PC-3 (cell line): ENCODE data around the gene PIGL. TPM values are rescaled to one million over a fixed set of nuclear protein-coding genes. Genes with fewer than 3 reads are reported as not detected.
"Not testable (repeated sequence)": the region's sequence is repeated elsewhere in the genome, so short reads cannot be mapped to it uniquely, and the experiment has no call there.

Experiments used
- ATAC-seq: fragments of 200-7000 bp; cut with Tn5 transposase; 2 replicates; pipeline ENCODE4 v1.9.1; 2020; ENCODE audit warnings: mild to moderate bottlenecking, moderate library complexity
- BruUV-seq: library from RNA; stranded (reverse); fragments of 400-500 nt; replicated peaks from 2 replicates; lab custom pipeline; 2021; lab: Mats Ljungman, UMichigan
- CTCF ChIA-PET: fragments of 300-600 bp; sonication (Branson Sonifier 250); formaldehyde crosslinking; loops from one replicate; lab custom pipeline; 2022; ENCODE audit warnings: antibody characterized with exemption; lab: Charles Lee
- POLR2A ChIA-PET: fragments of 300-600 bp; sonication (Branson Sonifier 250); formaldehyde crosslinking; loops from one replicate; lab custom pipeline; 2022; ENCODE audit warnings: antibody characterized with exemption; ENCODE audit not compliant: unreplicated experiment; lab: Charles Lee
- DNase-seq: peaks from one replicate; pipeline ENCODE4 v3.0.0-alpha.2; 2015
- H2AFZ ChIP-seq: fragments of 300-600 bp; sonication (generic); 2 replicates; pipeline ENCODE4 v1.6.0; 2016; ENCODE audit warnings: antibody characterized with exemption, low read length
- H3F3A ChIP-seq: fragments of 300-600 bp; sonication (generic); one replicate; pipeline ENCODE4 v1.6.0; 2017; ENCODE audit warnings: antibody characterized with exemption, low read length, control low read depth, mild to moderate bottlenecking; ENCODE audit not compliant: unreplicated experiment
- H3K27ac ChIP-seq: fragments of 300-600 bp; sonication (generic); 2 replicates; pipeline ENCODE4 v1.5.1; 2016; ENCODE audit warnings: mild to moderate bottlenecking, low read length
- H3K27me3 ChIP-seq: fragments of 300-600 bp; sonication (generic); 2 replicates; pipeline ENCODE4 v1.6.1; 2016; ENCODE audit warnings: low read length, mixed read lengths
- H3K36me3 ChIP-seq: fragments of 300-600 bp; sonication (generic); 2 replicates; pipeline ENCODE4 v1.6.1; 2016; ENCODE audit warnings: low read depth, mixed run types, low read length, mixed read lengths
- H3K4me1 ChIP-seq: fragments of 300-600 bp; sonication (generic); 2 replicates; pipeline ENCODE4 v1.5.1; 2016; ENCODE audit warnings: low read length; ENCODE audit not compliant: insufficient read depth
- H3K4me2 ChIP-seq: fragments of 300-600 bp; sonication (generic); 2 replicates; pipeline ENCODE4 v1.6.0; 2016; ENCODE audit warnings: low read length
- H3K4me3 ChIP-seq: fragments of 300-600 bp; sonication (generic); 2 replicates; pipeline ENCODE4 v1.5.1; 2016; ENCODE audit warnings: mild to moderate bottlenecking, low read length, mixed read lengths
- H3K79me2 ChIP-seq: fragments of 300-600 bp; sonication (generic); 2 replicates; pipeline ENCODE4 v1.6.1; 2017; ENCODE audit warnings: low read length, mixed read lengths
- H3K9ac ChIP-seq: fragments of 300-600 bp; sonication (generic); 2 replicates; pipeline ENCODE4 v1.6.0; 2016; ENCODE audit warnings: mild to moderate bottlenecking, low read length
- H3K9me2 ChIP-seq: fragments of 300-600 bp; sonication (generic); replicated peaks from 2 replicates; pipeline ENCODE4 v1.6.1; 2016; ENCODE audit warnings: mixed run types, low read length, mixed read lengths
- H3K9me3 ChIP-seq: fragments of 300-600 bp; sonication (generic); 2 replicates; pipeline ENCODE4 v1.6.1; 2016; ENCODE audit warnings: low read length, mixed read lengths
- H4K20me1 ChIP-seq: fragments of 300-600 bp; sonication (generic); 2 replicates; pipeline ENCODE4 v1.6.1; 2016; ENCODE audit warnings: low read length, mixed read lengths
- EZH2 ChIP-seq: fragments of 300-600 bp; sonication (generic); IDR thresholded peaks from one replicate; pipeline ENCODE4 v1.6.1; 2017; ENCODE audit warnings: antibody characterized with exemption, mild to moderate bottlenecking, low read length; ENCODE audit not compliant: unreplicated experiment
- EZH2phosphoT487 ChIP-seq: fragments of 300-600 bp; sonication (generic); IDR thresholded peaks from 2 replicates; pipeline ENCODE4 v1.6.1; 2018; ENCODE audit warnings: mild to moderate bottlenecking, antibody characterized with exemption, low read length, borderline replicate concordance
- intact Hi-C: fragments of 100-400 bp; cut with micrococcal nuclease; formaldehyde crosslinking; loops from 2 replicates; pipeline ENCODE4 v1.9.0; 2023
- total RNA-seq: library from RNA; depleted of rRNA; stranded (reverse); fragments of >200 nt; gene quantifications from 2 replicates; pipeline ENCODE4 v1.2.3, GENCODE V29; 2014
- TF ChIP-seq, protein P1 (sequence below): fragments of 300-600 bp; sonication (generic); conservative IDR thresholded peaks from 2 replicates; pipeline ENCODE4 v1.5.1; 2017; ENCODE audit warnings: antibody characterized with exemption, low read depth, mild to moderate bottlenecking, low read length

The PIGL gene
- total RNA-seq, 1 experiment from 2014 or later = 37.4 TPM

- no peak overlapping the region for H3K9ac ChIP-seq
- no peaks in the 10 kb centered on the region for H3K36me3 ChIP-seq
- DNase-seq (no peak), ATAC-seq (no peak)
- no peaks in the 10 kb centered on the region for H4K20me1 ChIP-seq
- H3K4me2 ChIP-seq = no peak overlapping the region
- H3F3A ChIP-seq = no peaks in the 10 kb centered on the region
- no peak overlapping the region for H2AFZ ChIP-seq
- H3K79me2 ChIP-seq = peaks cover 94% of the 10 kb centered on the region
- CTCF ChIA-PET = no interaction called here
- no peak overlapping the region for H3K27ac ChIP-seq
- TF ChIP-seq EZH2 = no peak
- TF ChIP-seq, protein P1, sequence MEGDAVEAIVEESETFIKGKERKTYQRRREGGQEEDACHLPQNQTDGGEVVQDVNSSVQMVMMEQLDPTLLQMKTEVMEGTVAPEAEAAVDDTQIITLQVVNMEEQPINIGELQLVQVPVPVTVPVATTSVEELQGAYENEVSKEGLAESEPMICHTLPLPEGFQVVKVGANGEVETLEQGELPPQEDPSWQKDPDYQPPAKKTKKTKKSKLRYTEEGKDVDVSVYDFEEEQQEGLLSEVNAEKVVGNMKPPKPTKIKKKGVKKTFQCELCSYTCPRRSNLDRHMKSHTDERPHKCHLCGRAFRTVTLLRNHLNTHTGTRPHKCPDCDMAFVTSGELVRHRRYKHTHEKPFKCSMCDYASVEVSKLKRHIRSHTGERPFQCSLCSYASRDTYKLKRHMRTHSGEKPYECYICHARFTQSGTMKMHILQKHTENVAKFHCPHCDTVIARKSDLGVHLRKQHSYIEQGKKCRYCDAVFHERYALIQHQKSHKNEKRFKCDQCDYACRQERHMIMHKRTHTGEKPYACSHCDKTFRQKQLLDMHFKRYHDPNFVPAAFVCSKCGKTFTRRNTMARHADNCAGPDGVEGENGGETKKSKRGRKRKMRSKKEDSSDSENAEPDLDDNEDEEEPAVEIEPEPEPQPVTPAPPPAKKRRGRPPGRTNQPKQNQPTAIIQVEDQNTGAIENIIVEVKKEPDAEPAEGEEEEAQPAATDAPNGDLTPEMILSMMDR = no peak
- TF ChIP-seq EZH2phosphoT487 = no peak
- POLR2A ChIA-PET = no interaction called here
- H3K4me3 ChIP-seq = no peak overlapping the region
- no TSS peak for BruUV-seq
- intact Hi-C loops = no loop called here
- H3K4me1 ChIP-seq = peaks cover 8% of the 10 kb centered on the region
- H3K27me3 ChIP-seq = no peaks in the 10 kb centered on the region
- H3K9me3 ChIP-seq = no peaks in the 10 kb centered on the region
- no peaks in the 10 kb centered on the region for H3K9me2 ChIP-seq
These were observed 5.4 kb downstream of the PIGL start for GRCh38 chr17:16222406-16222805.

DNA sequence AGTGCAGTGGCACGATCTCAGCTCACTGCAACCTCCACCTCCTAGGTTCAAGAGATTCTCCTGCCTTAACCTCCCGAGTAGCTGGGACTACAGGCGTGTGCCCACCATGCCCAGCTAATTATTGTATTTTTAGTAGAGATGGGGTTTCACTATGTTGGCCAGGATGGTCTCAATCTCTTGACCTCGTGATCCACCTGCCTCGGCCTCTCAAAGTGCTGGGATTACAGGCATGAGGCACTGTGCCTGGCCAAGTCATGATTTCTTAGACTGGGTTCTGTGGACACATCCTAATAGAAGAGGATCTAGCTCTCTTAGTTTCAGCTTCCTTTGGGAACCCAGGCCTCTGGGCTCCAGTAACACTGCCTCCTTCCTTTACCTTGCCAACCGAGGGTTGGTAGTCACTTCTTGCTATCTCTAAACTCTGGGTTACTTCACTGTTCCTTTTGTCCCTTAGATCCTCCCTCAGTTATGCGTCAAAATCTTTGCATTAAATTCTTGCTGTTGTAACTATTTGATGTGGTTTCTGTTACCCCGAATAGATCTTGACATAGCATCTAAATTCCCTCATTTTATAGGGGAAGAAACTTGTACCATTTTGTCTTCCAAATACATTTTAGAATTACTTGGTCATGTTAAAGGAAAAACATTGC is 13.0 kb downstream of the PIGL start:
- CTCF ChIA-PET, H3K4me2 ChIP-seq, intact Hi-C loops, H3K9me3 ChIP-seq, DNase-seq, H2AFZ ChIP-seq, H4K20me1 ChIP-seq, ATAC-seq, BruUV-seq, H3F3A ChIP-seq, H3K9ac ChIP-seq, H3K4me3 ChIP-seq, H3K36me3 ChIP-seq, H3K9me2 ChIP-seq, H3K27me3 ChIP-seq: not testable (repeated sequence)
- Histone ChIP-seq H3K4me1 (peaks cover 15% of the 10 kb centered on the region), H3K27ac (peak overlapping the region; percentile 13), H3K79me2 (peaks cover 70% of the 10 kb centered on the region)
- POLR2A ChIA-PET = interaction anchor here (0.6 kb wide), 1 partner anchor 15 kb away, joined by 7 read pairs; the partner anchor contains the start of gene NCOR1

GRCh38 chr17:16232391-16232790 is 15.4 kb downstream of the PIGL start:
- Histone ChIP-seq H3K27me3 (no peaks in the 10 kb centered on the region), H4K20me1 (no peaks in the 10 kb centered on the region), H3K27ac (no peak overlapping the region), H2AFZ (no peak overlapping the region), H3K4me1 (peaks cover 15% of the 10 kb centered on the region), H3K4me3 (no peak overlapping the region), H3K79me2 (peaks cover 47% of the 10 kb centered on the region), H3F3A (peaks cover 4% of the 10 kb centered on the region), H3K36me3 (peaks cover 3% of the 10 kb centered on the region; the same call in 1 of the 2 replicates), H3K9me2 (no peaks in the 10 kb centered on the region), H3K4me2 (no peak overlapping the region), H3K9me3 (no peaks in the 10 kb centered on the region), H3K9ac (no peak overlapping the region)
- TF ChIP-seq EZH2 (no peak), EZH2phosphoT487 (no peak)
- TF ChIP-seq, protein P1 = no peak
- intact Hi-C loops = no loop called here
- ATAC-seq (no peak), DNase-seq (no peak)
- CTCF ChIA-PET = no interaction called here
- BruUV-seq = no TSS peak
- POLR2A ChIA-PET = no interaction called here
